HG02943 (cell line): ENCODE data around the gene TMEFF1.
"Not testable (repeated sequence)": the region's sequence is repeated elsewhere in the genome, so short reads cannot be mapped to it uniquely, and the experiment has no call there.

ENCODE experiments used
- ATAC-seq: cut with Tn5 transposase; IDR thresholded peaks from one replicate; pipeline ENCODE4 v1.9.1; 2021; ENCODE audit warnings: mild to moderate bottlenecking, low read depth, moderate library complexity; ENCODE audit not compliant: unreplicated experiment

TMEFF1 gene

GRCh38 chr9:100486479-100487176, 13.7 kb downstream of the TMEFF1 start:
- ATAC-seq: no peak

DNA sequence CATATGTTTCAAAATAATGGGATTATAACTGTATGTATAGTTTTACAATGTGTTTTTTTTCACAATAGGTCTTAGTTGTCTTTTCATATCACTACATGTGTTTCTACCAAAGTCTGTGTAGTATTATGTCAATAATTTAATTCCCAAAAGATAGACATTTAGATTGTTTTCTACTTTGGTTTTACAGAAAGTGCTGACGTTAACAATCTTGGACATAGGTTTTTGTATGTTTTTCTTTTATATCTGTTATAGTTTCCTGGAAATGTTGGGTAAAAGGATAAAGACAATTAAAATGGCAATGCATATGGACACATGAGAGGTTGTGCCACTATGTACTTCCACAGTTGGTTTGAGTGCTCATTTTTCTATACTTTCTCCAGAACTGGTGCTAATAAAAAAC, 15.2 kb downstream of the TMEFF1 start:
- no peak for ATAC-seq

DNA sequence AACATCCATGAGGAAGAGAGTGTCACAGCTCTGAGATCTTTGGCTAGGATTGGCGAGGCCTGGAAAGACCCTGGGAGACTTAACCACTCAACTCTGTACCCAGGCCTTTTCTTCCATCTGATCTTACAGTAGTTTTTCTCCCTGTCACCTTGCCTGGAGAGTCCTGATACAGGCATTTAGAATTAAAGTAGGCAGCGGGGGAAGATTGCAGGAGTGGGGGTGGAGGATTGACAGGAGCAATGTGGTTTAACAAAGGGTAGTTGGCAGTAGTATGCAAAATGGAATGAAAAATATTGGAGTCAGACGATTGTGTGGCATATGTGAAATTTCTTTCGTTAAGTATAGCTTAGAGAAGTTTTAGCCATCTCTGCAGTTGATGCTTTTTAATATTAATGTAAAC, 16.9 kb downstream of the TMEFF1 start:
- no peak for ATAC-seq

DNA sequence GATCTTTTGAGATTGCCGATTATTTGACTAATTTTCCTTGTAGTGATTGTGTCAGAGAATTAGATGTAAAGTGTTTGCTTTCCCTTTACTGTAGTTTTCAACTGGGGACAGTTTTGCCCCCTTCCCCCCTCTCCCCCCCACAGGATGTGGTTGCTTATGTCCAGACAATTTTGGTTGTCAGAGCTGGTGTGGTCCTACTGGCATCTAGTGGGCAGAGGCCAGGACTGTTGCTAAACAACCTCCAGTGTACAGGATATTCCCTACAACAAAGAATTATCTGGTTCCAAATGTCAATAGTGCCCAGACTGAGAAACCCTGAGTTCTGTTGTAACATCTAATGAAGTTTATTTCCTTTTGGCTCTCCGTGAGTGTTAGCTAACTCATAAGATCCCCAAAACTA, 20.0 kb downstream of the TMEFF1 start:
- no peak for ATAC-seq

- no peak for ATAC-seq
Measured at GRCh38 chr9:100498592-100498991, 25.6 kb downstream of the TMEFF1 start.

DNA sequence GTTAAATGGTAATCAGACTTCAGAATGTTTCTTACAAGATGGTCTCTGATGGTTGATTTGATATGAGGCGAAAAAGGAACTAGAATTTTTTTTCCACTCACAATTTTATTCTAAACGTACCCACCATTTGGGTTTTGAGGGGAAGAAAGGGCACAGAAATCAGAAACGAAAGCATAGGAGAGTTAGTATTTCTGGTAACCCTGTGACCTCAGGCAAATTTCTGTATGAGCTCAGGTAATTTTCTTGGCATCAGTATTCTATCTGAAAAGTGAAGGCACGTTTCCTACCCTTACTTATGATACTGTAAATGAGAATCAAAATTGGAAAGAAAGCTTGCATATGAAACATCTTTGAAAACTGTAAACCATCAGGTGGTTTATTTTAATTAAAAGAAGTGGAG, 26.5 kb downstream of the TMEFF1 start:
- ATAC-seq: no peak

- no peak for ATAC-seq
Measured at GRCh38 chr9:100499866-100500265, 26.9 kb downstream of the TMEFF1 start.

DNA sequence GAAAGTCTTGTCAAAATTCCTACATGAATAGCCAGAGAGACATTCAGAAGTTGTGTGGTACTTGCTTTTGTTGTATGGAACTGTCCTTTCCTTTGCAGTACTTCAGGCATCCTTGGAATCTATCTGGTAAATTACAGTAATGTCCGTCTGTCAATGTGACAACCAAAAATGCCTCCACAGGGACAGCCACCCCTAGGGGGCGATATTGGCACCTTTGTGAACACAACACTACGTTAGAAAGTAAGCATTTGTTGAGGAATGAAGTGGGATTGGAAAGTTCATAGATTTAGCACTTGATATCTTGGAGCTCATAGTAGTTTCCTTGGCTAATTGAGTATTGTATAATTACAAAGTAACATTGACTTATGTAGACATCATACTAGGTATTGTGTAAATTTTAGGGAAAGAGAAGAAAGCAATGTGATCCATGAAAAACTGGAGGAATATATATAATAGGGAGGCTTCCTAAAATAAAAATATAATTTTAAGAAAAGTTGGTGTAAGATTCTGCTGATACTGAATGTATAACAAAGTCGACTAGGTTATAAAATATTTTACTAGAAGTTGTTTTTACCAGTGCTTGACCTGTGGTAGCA, 32.7 kb downstream of the TMEFF1 start:
- no peak for ATAC-seq

GRCh38 chr9:100507350-100507749, 34.4 kb downstream of the TMEFF1 start:
- not testable (repeated sequence) for ATAC-seq

GRCh38 chr9:100511205-100511604, 38.3 kb downstream of the TMEFF1 start:
- ATAC-seq: no peak

DNA sequence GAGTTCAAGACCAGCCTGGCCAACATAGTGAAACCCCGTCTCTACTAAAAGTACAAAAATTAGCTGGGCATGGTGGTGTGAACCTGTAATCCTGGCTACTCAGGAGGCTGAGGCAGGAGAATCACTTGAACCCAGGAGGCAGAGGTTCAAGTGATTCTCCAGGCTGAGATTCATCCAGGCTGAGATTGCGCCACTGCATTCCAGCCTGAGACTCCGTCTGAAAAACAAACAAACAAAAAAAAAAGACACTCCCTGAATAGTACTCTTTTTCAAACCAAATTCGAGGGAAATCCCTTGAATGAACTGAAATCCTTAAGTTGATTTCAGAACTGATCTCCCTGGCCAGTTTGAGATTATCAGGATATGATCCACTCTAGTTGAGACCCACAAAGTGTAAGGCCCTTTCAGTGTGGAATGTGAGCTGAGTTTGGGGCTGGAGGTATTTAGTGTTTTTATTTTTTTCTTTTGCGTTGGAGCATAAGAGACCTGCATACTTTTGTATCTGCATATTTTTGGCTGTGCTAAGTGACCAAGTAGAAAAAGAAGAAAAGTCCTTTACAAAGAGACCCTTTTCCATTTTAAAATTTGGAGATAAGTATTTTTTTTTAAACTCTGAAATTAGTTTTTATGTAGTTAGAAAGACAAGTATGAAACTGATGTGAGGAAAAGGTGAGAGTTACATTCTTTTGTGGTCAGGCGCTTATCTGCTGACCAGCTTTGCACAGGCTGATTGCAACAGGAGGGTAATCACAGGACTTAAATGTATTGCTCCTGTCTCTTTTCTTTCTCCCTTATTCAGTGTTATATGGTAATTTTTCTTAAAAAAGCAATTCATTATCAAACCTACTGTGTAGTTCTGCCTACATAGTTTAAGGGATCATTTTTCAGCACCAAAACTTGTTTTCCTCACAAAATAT, 42.9 kb downstream of the TMEFF1 start:
- no peak for ATAC-seq

DNA sequence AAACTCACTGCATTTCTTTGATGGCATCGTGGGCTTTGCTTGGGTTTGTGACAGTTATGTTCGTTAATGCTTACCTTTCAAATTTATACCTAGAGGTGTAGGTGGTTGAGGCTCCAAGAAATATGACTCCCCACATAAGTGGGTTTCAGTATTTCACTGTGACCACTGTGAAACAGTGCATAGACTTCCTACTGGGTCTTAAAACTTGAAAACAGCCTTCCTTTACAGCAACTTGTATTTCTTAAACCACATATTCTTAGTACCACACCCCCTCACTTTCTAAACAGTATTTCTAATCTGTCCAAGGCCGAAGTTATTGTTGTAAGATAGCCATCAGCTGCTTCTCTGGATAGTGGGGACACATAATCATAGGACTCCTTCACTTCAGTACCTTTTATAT, 48.3 kb downstream of the TMEFF1 start:
- no peak for ATAC-seq

GRCh38 chr9:100525563-100525962, 52.6 kb downstream of the TMEFF1 start:
- ATAC-seq: no peak

DNA sequence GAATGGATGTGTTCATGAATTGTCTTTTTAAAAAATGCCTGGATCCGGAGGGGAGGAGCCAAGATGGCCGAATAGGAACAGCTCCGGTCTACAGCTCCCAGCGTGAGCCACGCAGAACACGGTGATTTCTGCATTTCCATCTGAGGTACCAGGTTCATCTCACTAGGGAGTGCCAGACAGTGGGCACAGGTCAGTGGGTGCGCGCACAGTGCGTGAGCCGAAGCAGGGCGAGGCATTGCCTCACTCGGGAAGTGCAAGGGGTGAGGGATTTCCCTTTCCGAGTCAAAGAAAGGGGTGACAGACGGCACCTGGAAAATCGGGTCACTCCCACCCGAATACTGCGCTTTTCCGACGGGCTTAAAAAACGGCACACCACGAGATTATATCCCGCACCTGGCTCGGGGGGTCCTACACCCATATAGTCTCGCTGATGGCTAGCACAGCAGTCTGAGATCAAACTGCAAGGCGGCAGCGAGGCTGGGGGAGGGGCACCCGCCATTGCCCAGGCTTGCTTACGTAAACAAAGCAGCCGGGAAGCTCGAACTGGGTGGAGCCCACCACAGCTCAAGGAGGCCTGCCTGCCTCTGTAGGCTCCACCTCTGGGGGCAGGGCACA, 54.3 kb downstream of the TMEFF1 start:
- not testable (repeated sequence) for ATAC-seq

DNA sequence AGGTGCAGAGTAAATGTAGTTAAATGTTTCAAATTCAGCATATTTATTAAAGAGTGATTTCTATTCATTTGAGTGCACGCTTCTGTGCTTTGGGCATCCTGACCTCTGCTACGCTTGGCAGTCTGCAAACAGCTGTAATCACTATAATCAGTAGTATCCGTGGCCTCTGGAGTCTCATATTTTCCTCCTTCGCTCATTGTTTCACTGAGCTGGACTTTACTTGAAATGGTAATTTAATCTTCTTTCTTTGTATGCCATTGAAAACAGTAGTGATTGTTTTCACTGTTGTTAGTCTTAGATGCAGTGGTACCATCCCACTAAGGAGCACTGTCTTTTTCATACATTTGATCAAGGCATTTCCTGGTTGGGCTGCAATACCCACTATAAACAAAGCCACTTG, 61.5 kb downstream of the TMEFF1 start:
- no peak for ATAC-seq

GRCh38 chr9:100540327-100540726, 67.4 kb downstream of the TMEFF1 start:
- no peak for ATAC-seq

DNA sequence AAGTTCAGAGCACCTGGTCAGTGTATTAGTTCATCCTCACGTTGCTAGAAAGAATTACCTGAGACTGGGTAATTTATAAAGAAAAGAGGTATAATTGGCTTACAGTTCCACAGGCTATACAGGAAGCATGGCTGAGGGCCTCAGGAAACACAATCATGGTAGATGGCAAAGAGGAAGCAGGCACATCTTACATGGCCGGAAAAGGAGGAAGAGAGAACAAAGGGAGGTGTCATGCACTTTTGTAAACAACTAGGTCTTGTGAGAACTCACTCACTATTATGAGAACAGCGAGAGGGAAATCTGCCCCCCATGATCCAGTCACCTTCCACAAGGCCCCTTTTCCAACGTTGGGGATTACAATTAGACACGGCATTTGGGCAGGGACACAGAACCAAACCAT, 76.1 kb downstream of the TMEFF1 start:
- ATAC-seq: no peak

DNA sequence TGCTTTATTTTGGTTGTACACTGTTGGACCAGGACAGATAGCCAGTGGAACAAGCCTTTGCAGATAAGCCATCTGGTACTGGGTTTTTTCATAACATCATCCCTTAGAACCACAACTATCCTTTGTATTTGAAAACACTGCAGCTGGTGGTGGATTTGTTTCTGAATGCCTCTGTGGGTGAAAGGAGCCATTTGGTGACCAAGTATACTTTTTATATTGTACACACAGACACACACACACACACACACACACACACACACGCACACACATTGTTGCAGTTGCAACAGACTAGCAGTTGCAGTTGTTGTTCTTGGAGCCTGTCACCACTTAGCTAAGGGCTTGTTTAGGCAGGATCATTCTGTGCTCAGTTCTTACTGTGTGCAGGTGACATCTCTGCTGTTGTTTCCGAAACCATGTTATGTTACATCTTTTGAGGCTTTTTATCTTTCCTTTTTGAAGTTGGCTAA, 82.0 kb downstream of the TMEFF1 start:
- ATAC-seq: no peak

DNA sequence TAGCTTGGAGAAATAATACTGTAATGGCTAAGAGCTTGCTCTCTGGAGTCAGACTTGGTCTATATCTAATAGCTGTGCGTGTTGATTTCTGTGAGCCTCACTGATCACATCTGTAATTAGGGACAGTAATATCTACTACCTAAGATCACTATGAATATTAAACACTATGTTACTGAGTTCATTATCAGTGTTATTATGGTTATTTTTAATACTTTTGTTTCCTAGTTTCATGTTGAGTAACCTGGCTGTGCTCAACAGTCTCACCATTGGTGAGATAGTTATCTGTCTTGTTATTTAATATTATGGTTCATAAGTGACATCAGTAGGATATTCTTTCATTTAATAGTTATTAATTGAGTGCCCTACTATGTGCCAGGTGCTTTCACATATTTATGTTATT, 82.5 kb downstream of the TMEFF1 start:
- no peak for ATAC-seq

- no peak for ATAC-seq
Measured at GRCh38 chr9:100557053-100557452, 84.1 kb downstream of the TMEFF1 start.

- no peak for ATAC-seq
Measured at GRCh38 chr9:100561256-100561655, 88.3 kb downstream of the TMEFF1 start.
